NCI-H2196 (cell line): Measurements from ENCODE around the gene ISM1.
"Not testable (repeated sequence)": the region's sequence is repeated elsewhere in the genome, so short reads cannot be mapped to it uniquely, and the experiment has no call there.

Experiments used
- DNase-seq: peaks from one replicate; lab custom pipeline; 2025; ENCODE audit not compliant: unreplicated experiment; lab: John Stamatoyannopoulos, UW

ISM1 gene

DNA sequence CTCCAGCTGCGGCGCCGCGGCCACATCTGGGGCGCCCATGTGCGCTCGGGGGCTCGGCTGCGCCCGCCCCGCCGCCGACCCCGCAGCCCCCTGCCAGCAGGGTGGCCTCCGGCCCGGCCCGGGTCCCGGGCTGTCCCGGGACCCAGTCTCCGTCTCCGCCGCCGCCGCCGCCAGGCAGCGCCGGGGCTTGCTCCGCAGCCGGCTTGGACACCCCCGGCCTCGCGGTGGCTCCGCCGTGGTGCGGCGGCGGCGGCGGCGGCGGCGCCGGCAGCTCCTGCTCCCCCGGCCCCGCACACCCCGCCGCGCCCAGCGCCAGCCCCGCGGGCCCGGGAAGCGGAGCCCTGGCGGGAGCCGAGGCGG is 219 bp downstream of the ISM1 start:
- no peak for DNase-seq

DNA sequence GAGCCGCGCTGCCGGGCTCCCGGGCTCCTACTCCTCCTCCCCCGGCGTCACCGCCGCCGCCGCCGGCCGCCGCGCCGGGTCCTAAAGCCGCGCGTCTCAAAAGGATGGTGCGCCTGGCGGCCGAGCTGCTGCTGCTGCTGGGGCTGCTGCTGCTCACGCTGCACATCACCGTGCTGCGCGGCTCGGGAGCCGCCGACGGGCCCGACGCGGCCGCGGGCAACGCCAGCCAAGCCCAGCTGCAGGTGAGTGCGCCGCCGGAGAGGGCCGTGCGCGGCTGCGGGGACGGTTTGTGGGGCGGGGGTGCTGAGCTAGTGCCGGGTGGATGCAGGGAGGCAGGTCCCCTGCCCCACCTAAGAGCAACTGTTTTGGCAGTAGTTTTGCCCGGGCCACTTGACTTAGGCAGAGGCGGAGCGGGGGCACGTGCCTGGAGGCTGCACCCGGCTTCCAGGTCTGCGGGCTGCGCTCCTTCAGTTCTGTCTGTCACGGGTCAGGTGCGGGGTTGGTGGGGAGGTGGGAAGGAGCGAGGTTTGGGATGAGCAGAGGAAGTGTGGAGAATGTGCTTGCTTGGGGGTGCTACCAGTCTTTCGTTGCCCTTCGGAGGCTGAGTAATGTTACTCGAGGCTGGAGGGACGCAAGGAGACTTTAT is 722 bp downstream of the ISM1 start:
- peak; percentile 46 for DNase-seq

DNA sequence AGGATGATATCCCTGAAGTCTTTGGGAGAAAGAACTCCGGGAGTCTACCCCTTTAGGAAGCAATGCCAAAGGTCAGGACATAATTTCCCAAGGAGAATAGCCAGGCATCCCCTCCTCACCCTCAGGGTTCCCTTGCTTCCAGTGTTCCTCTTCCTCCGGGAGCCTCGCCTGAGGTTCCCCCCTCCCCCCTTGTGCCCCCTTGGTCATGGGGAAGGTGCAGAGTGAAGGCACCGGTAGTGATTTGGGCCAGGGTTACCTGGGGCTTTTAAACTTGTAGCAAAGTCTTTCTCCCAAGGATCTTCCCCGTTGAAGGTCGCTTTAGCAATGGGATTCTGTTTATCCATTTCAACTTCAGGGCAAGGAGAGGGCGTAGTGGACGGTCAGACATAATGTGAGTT is 1.2 kb downstream of the ISM1 start:
- no peak for DNase-seq

DNA sequence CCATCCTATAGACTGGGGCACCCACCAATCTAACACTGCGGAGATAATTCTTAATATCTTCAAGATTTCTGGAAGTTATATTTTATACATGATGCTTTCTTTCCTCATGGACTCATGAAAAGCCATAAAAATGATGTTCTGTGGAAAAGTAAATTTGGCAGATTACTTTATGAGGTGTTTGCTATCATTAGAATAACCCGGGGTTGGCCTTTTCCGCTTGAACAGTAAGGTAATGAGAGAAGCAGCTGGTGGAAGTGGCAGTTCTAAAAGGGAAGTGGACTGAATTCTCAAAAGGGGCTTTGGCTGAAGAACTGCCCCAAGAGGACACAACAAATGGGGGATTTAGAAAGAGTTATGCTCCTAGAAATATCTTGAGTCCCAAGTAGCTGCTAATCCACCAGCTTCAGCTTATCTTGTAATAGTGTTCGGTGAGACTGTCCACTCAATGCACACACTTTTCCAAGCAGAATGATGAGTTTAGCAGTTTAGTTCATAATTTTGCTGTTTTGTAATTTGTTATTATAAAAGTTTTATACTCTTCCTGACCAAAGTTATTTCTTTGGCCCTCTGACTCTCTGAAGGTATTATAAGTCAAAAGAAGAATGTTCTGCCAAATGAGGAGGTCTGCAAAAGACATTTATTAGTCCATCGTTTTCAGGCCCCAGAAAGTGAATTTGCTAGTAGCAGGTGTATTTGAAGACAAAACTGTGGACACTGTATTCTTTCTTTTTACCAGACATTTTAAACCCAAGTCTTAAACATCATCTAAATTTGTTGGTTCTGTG is 2.9 kb downstream of the ISM1 start:
- no peak for DNase-seq

GRCh38 chr20:13226367-13226766 is 5.3 kb downstream of the ISM1 start:
- DNase-seq = no peak

DNA sequence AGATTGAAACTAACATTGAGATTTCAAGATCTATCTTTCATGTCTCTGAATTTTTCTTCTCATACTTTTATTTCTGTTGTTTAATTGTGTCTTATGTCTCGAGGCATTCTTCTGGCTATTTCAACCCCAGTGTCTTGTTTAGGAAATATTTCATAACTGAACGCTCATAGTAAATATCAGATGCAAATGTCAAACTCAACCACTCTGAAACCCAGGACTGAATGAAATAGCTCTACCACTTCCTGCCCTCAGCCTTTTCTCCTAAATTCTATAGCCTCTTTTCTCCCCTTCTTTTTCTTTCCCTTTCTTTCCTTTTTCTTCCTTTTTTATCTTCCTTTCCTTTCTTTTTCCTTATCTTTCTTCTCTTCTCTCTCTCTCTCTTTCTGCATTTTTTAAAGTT is 7.7 kb downstream of the ISM1 start:
- DNase-seq = no peak

GRCh38 chr20:13229538-13229937 is 8.5 kb downstream of the ISM1 start:
- DNase-seq = no peak

DNA sequence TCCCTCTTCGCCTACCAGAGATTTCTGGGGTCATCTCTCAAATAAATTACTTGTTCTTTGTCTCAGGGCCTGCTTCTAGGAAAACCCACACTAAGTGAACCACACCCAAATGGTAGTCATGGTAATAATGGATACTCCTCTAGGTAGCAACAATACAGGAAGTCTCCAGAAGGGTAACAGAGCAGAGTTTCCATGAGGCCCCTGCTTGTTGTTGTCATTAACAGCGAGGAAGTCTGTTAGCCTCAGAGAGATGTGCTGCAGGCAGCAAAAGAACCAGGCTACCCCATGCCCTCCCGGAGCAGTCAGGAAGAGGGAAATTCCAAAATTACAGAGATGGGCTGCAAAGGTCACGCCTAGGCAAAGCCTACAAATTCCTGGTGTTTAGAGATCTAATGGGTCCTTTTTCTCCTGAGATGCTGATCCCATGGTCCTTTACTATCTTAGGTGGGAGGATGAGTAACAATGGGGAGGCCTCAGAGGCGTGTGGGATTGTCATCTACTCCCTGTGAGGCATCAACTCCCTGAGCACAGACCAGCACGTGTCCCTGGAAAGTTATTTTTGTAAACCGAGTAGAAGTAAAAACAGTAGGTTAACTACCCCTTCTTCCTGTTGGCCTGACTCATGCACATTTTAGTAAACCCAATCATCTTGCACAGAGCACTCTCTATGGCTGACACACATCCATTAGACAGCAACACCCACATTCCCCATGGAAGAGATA is 10.1 kb downstream of the ISM1 start:
- no peak for DNase-seq

GRCh38 chr20:13232999-13233398 is 11.9 kb downstream of the ISM1 start:
- no peak for DNase-seq

DNA sequence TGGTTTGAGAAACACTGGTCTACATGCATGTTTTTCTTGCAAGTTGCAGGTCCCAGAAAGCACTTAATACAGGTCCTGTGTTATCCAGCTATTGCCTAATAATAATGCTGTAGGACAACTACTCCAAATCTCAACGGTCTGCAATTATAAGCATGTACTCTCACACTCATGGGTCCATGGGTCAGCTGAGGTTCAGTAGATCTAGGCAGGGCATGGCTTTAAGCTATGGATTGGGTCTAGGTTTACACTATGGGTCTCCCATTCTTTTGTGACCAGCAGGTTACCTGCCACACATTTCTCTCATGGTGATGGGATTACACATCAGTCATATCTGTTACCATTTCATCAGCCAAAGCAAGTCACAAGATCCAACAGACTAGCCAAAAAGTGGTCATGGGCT is 13.9 kb downstream of the ISM1 start:
- DNase-seq = no peak

DNA sequence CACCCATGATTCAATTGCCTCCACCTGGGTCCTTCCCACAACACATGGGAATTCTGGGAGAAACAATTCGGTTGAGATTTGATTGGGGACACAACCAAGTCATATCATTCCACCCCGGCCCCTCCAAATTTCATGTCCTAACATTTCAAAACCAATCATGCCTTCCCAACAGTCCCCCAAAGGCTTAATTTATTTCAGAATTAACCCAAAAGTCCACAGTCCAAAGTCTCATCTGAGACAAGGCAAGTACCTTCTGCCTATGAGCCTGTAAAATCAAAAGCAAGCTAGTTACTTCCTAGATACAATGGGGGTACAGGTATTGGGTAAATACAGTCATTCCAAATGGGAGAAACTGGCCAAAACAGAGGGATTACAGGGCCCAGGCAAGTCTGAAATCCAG is 15.3 kb downstream of the ISM1 start:
- DNase-seq = not testable (repeated sequence)

- DNase-seq = no peak
Measured at GRCh38 chr20:13236990-13237720, 16.1 kb downstream of the ISM1 start.

- no peak for DNase-seq
Measured at GRCh38 chr20:13238001-13238653, 17.1 kb downstream of the ISM1 start.

DNA sequence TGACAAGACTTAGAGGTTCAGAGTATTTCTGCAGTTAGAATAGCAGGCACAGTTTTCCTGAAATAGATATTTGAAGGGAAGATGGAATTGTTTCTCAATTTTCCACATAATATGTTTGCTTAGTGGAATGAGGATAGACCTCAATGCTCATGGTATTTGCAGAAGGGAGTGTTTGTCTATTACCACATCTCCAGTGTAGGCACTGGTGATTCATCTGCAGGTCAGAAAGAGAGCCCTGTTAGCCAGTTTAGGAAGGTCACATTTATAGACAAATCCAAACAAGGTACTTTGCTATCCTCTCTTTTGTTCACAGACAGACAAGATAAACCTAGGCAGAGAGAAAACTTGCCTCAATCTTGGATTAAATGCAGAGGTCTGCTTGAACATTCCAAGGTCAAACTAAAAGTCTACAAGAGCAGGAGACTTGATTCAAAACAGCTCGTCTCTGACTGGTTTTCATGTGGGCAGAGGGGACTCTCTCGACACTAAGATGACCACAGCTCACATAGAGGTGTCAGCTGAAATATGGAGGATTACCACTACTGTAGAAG is 22.8 kb downstream of the ISM1 start:
- DNase-seq = no peak

GRCh38 chr20:13245250-13245723 is 24.2 kb downstream of the ISM1 start:
- DNase-seq = no peak

GRCh38 chr20:13249118-13249797 is 28.2 kb downstream of the ISM1 start:
- DNase-seq = no peak

DNA sequence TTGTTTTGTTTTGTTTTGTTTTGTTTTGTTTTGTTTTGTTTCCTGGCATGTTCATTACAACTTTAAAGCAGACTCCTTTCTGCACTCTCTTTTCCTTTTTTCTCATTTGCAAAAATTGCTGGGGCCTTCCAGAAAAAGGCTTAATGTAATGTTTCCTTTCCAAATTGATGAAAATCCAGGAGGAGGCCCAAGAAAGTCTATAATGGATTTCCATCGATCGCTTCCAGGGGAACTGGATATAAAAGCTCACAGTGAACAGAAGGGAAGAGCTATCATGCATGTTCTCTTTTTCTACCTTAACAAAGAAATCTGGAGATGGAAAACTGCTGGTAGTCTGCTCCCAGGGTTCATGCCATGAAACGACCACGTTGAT is 28.7 kb downstream of the ISM1 start:
- no peak for DNase-seq

DNA sequence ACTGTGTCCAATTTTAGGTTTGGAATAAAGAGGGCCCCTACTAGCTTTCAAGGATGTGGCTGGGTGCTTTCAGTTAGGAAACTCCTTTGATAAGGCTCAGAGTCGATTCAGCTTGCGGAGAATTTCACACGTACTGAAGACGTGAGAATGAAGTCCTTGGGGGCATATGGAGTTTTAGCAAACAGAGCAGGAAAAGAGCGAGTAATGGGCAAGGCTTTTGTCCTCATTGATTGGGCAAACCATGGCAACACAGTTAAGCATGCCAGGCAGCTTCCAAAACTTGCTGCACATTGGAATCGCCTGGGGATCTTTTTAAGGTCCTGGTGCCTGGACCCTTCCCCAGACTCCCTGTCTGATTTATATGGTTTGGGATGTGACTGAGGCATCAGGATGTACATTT is 29.2 kb downstream of the ISM1 start:
- no peak for DNase-seq

- no peak for DNase-seq
Measured at GRCh38 chr20:13251106-13251903, 30.2 kb downstream of the ISM1 start.
